ENCODE measurements around the gene CELF4.

DNA sequence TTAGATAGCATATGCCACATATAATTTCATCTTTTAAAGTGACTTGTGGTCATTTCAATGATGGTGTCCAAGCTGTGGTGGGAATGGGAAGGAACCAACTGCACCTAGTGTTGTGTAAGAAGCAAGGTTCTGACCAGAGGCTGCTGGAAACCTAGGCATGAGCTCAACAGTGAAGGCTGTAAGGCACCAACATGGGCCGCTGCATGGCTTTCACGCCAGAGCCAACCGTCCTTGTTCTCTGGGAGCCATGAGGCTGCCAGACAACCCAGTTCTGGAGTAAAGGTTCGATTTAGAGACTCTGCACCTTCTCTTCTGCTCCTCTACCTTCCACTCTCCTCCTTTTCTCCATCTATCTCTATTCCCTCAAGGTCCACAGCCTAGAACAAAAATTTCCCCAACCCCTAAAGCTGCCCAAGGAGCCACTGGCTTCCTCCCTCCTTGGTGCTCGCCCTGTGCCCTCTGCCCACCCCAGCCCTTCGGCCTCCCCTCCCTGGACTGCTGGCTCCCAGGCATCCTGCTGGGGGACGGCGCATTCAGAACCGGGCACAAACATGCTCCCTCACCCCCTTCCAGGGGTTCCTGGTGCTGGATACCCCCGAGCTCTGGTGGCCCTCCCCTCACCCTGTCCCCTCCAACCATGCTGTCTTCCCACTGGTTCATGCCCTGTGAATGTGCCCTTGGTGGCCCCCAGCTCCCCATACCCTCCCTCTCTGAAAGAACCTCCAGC lies 305.1 kb downstream of the CELF4 start:
- TF ChIP-seq, protein P1, sequence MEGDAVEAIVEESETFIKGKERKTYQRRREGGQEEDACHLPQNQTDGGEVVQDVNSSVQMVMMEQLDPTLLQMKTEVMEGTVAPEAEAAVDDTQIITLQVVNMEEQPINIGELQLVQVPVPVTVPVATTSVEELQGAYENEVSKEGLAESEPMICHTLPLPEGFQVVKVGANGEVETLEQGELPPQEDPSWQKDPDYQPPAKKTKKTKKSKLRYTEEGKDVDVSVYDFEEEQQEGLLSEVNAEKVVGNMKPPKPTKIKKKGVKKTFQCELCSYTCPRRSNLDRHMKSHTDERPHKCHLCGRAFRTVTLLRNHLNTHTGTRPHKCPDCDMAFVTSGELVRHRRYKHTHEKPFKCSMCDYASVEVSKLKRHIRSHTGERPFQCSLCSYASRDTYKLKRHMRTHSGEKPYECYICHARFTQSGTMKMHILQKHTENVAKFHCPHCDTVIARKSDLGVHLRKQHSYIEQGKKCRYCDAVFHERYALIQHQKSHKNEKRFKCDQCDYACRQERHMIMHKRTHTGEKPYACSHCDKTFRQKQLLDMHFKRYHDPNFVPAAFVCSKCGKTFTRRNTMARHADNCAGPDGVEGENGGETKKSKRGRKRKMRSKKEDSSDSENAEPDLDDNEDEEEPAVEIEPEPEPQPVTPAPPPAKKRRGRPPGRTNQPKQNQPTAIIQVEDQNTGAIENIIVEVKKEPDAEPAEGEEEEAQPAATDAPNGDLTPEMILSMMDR (IDR thresholded peaks at IDR 0.05; ENCODE audit: insufficient read depth, low read length, poor library complexity, severe bottlenecking), result no peak
- TF ChIP-seq EZH2phosphoT487 (conservative IDR thresholded peaks at IDR 0.05; ENCODE audit: low read length), result no peak
